ENCODE measurements around the gene GUSB.
"Not testable (repeated sequence)": the region's sequence is repeated elsewhere in the genome, so short reads cannot be mapped to it uniquely, and the experiment has no call there.

GUSB gene

DNA sequence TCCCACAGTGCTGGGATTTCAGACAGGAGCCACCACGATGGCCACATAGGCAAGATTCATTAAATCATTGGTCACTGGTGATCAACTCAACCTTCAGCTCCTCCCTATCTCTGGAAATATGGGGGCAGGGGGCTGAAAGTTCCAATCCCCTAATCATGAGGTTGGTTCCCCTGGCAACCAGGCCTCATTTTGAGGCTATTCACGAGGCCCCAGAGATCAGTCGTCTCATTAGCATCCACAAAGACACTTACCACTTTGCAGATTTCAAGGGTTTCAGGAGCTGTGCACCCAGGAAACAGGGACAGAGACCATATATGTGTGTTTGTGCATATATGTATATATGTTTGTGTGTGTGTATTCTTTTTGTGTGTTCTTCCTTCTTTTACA lies 7.7 kb upstream of the GUSB start:
- Histone ChIP-seq H3K4me2 (no peak overlapping the region), H3K9ac (no peak overlapping the region), H3K27ac (no peak overlapping the region), H3K4me3 (IDR thresholded peaks at IDR 0.05; ENCODE audit: insufficient read depth, low read depth, low read length) (no peak overlapping the region), H4K20me1 (ENCODE audit: insufficient read depth) (no peaks in the 10 kb centered on the region), H2AFZ (ENCODE audit: low read depth) (no peak overlapping the region), H3K27me3 (ENCODE audit: insufficient read depth, low read depth) (no peaks in the 10 kb centered on the region), H3K4me1 (ENCODE audit: low read depth, poor library complexity, severe bottlenecking) (no peaks in the 10 kb centered on the region), H3K36me3 (ENCODE audit: insufficient read depth) (no peaks in the 10 kb centered on the region), H3K79me2 (ENCODE audit: insufficient read depth, low read depth) (no peaks in the 10 kb centered on the region)
- TF ChIP-seq, protein P1, sequence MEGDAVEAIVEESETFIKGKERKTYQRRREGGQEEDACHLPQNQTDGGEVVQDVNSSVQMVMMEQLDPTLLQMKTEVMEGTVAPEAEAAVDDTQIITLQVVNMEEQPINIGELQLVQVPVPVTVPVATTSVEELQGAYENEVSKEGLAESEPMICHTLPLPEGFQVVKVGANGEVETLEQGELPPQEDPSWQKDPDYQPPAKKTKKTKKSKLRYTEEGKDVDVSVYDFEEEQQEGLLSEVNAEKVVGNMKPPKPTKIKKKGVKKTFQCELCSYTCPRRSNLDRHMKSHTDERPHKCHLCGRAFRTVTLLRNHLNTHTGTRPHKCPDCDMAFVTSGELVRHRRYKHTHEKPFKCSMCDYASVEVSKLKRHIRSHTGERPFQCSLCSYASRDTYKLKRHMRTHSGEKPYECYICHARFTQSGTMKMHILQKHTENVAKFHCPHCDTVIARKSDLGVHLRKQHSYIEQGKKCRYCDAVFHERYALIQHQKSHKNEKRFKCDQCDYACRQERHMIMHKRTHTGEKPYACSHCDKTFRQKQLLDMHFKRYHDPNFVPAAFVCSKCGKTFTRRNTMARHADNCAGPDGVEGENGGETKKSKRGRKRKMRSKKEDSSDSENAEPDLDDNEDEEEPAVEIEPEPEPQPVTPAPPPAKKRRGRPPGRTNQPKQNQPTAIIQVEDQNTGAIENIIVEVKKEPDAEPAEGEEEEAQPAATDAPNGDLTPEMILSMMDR (conservative IDR thresholded peaks at IDR 0.05; ENCODE audit: low read depth, low read length): no peak

DNA sequence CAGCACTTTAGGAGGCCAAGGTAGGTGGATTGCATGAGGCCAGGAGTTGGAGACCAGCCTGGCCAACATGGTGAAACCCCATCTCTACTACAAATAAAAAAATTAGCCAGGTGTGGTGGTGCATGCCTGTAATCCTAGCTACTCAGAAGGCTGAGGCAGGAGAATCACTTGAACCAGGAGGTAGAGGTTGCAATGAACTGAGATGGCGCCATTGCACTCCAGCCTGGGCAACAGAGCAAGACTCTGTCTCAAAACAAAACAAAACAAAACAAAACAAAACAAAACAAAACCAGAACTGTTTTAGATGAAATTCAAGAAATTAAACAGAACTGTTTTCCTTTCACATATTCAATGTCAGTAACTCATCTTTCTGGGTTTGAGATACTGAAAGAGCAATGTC lies 6.5 kb upstream of the GUSB start:
- not testable (repeated sequence) for H3K27ac ChIP-seq; H3K79me2 ChIP-seq (ENCODE audit: insufficient read depth, low read depth); H2AFZ ChIP-seq (ENCODE audit: low read depth); H3K4me3 ChIP-seq (IDR thresholded peaks at IDR 0.05; ENCODE audit: insufficient read depth, low read depth, low read length); H3K4me1 ChIP-seq (ENCODE audit: low read depth, poor library complexity, severe bottlenecking); H3K27me3 ChIP-seq (ENCODE audit: insufficient read depth, low read depth); H4K20me1 ChIP-seq (ENCODE audit: insufficient read depth); H3K36me3 ChIP-seq (ENCODE audit: insufficient read depth); H3K4me2 ChIP-seq; H3K9ac ChIP-seq

DNA sequence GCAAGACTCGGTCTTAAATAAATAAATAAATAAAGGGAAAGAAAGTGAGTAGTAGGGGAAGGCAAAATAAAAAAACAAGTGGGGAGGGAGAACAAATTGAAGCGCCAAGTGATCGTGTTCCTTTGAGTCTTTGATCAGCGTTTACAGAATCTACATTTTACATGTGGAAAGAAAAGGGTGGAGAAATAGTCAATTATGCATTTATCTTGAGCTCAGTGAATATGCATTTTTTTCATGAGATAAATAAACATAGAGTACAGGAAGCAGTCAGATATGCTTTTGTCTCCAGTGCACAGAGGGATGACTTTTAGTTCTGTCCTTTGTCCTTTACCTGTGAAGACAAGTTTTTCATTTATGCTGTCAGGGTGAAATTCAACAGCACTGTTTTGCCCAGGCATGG lies 6.1 kb upstream of the GUSB start:
- H3K4me2 ChIP-seq: no peak overlapping the region
- peaks cover 3% of the 10 kb centered on the region for H3K4me1 ChIP-seq (ENCODE audit: low read depth, poor library complexity, severe bottlenecking)
- H4K20me1 ChIP-seq (ENCODE audit: insufficient read depth): no peaks in the 10 kb centered on the region
- H3K4me3 ChIP-seq (IDR thresholded peaks at IDR 0.05; ENCODE audit: insufficient read depth, low read depth, low read length): no peak overlapping the region
- H3K36me3 ChIP-seq (ENCODE audit: insufficient read depth): no peaks in the 10 kb centered on the region
- TF ChIP-seq, protein P1 (conservative IDR thresholded peaks at IDR 0.05; ENCODE audit: low read depth, low read length): no peak
- H3K27me3 ChIP-seq (ENCODE audit: insufficient read depth, low read depth): no peaks in the 10 kb centered on the region
- no peak overlapping the region for H3K9ac ChIP-seq
- no peaks in the 10 kb centered on the region for H3K79me2 ChIP-seq (ENCODE audit: insufficient read depth, low read depth)
- H2AFZ ChIP-seq (ENCODE audit: low read depth): no peak overlapping the region
- no peak overlapping the region for H3K27ac ChIP-seq

DNA sequence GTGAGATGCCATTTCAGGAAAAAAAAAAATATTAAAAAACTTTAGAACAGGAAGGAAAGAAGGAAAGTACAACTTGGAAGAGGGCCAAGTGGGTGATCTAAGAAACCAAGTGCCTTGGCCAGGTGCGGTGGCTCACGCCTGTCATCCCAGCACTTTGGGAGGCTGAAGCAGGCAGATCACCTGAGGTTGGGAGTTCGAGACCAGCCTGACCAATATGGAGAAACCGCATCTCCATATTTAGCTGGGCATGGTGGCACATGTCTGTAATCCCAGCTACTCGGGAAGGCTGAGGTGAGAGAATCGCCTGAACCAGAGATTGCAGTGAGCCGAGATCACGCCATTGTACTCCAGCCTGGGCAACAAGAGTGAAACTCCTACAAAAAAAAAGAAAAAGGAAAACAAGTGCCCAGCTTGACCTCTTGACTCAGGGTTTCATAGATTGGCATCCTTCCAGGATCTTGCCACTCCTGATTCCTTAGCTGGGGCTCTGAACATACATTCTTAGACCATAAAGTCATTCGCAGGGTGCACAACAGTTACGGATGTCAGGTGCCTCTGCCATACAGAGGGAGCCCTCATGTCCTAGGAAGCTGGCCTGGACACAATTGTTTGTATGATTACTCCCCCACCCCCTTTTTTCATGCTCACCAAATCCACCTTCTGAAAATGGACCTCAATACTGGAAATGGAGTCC lies 2.1 kb upstream of the GUSB start:
- H3K4me3 ChIP-seq (IDR thresholded peaks at IDR 0.05; ENCODE audit: insufficient read depth, low read depth, low read length): no peak overlapping the region
- H3K4me2 ChIP-seq: no peak overlapping the region

More for the DNA sequence above, 2.1 kb upstream of the GUSB start:
- H3K27me3 ChIP-seq (ENCODE audit: insufficient read depth, low read depth): no peaks in the 10 kb centered on the region
- no peak overlapping the region for H2AFZ ChIP-seq (ENCODE audit: low read depth)
- H4K20me1 ChIP-seq (ENCODE audit: insufficient read depth): no peaks in the 10 kb centered on the region
- H3K9ac ChIP-seq: no peak overlapping the region
- TF ChIP-seq, protein P1 (conservative IDR thresholded peaks at IDR 0.05; ENCODE audit: low read depth, low read length): no peak
- no peak overlapping the region for H3K27ac ChIP-seq
- H3K4me1 ChIP-seq (ENCODE audit: low read depth, poor library complexity, severe bottlenecking): peaks cover 19% of the 10 kb centered on the region
- H3K36me3 ChIP-seq (ENCODE audit: insufficient read depth): no peaks in the 10 kb centered on the region
- H3K79me2 ChIP-seq (ENCODE audit: insufficient read depth, low read depth): peaks cover 20% of the 10 kb centered on the region

Data from KMS-11 (cell line).